Trophoblast cell (in vitro differentiated cells and primary cell): ENCODE data around the gene ARSG.
A peak's percentile ranks its signal among the peaks of the same experiment; 100 is the strongest.
"Not testable (repeated sequence)": the region's sequence is repeated elsewhere in the genome, so short reads cannot be mapped to it uniquely, and the experiment has no call there.

Experiments used
- DNase-seq, 2 donors: peaks; one replicate each; pipeline ENCODE4 v3.0.0-alpha.2; 2016
- H2AFZ ChIP-seq: 2 replicates; pipeline ENCODE4 v1.6.1; 2013; ENCODE audit warnings: low read length, moderate library complexity, mild to moderate bottlenecking; ENCODE audit not compliant: insufficient read depth, poor library complexity
- H2AK5ac ChIP-seq: 2 replicates; pipeline ENCODE4 v1.6.1; 2013; ENCODE audit warnings: mild to moderate bottlenecking, low read length
- H2BK120ac ChIP-seq: 2 replicates; pipeline ENCODE4 v1.6.1; 2013; ENCODE audit warnings: low read length, mild to moderate bottlenecking, moderate library complexity; ENCODE audit not compliant: insufficient read depth, poor library complexity
- H2BK12ac ChIP-seq: 2 replicates; pipeline ENCODE4 v1.6.1; 2013; ENCODE audit warnings: mild to moderate bottlenecking, low read length, moderate library complexity
- H2BK5ac ChIP-seq: 2 replicates; pipeline ENCODE4 v1.6.1; 2013; ENCODE audit warnings: low read length, low read depth, moderate library complexity, mild to moderate bottlenecking; ENCODE audit not compliant: poor library complexity
- H3K14ac ChIP-seq: 2 replicates; pipeline ENCODE4 v1.6.1; 2013; ENCODE audit warnings: mild to moderate bottlenecking, low read length
- H3K18ac ChIP-seq: 2 replicates; pipeline ENCODE4 v1.6.1; 2013; ENCODE audit warnings: mild to moderate bottlenecking, low read length
- H3K23ac ChIP-seq: 2 replicates; pipeline ENCODE4 v1.6.1; 2013; ENCODE audit warnings: low read length
- H3K27ac ChIP-seq: 2 replicates; pipeline ENCODE4 v1.5.1; 2013; ENCODE audit warnings: low read depth, mild to moderate bottlenecking, inconsistent platforms, low read length, moderate library complexity
- H3K27me3 ChIP-seq: 2 replicates; pipeline ENCODE4 v1.6.1; 2013; ENCODE audit warnings: inconsistent platforms, mild to moderate bottlenecking, low read length, moderate library complexity; ENCODE audit not compliant: insufficient read depth
- H3K36me3 ChIP-seq, 2 experiments: 1 replicate in 1 of 2; 2 replicates in 1 of 2; pipeline ENCODE4 v1.6.1; 2013; ENCODE audit warnings: low read length in 2 of 2, mild to moderate bottlenecking in 2 of 2, moderate library complexity in 1 of 2; ENCODE audit not compliant: insufficient read depth in 2 of 2, control insufficient read depth in 1 of 2
- H3K4ac ChIP-seq: 2 replicates; pipeline ENCODE4 v1.6.1; 2013; ENCODE audit warnings: low read depth, mild to moderate bottlenecking, low read length, moderate library complexity
- H3K4me1 ChIP-seq, 2 experiments: 1 replicate in 1 of 2; 2 replicates in 1 of 2; pipeline ENCODE4 v1.6.1; 2013; ENCODE audit warnings: low read length in 2 of 2, mild to moderate bottlenecking in 2 of 2, moderate library complexity in 1 of 2; ENCODE audit not compliant: insufficient read depth in 2 of 2, control insufficient read depth in 1 of 2
- H3K4me2 ChIP-seq: 2 replicates; pipeline ENCODE4 v1.6.1; 2013; ENCODE audit warnings: inconsistent platforms, mild to moderate bottlenecking, low read length, moderate library complexity
- H3K4me3 ChIP-seq: 2 replicates; pipeline ENCODE4 v1.5.1; 2013; ENCODE audit warnings: mild to moderate bottlenecking, low read depth, low read length, inconsistent platforms
- H3K79me1 ChIP-seq: one replicate; pipeline ENCODE4 v1.6.1; 2013; ENCODE audit warnings: low read length
- H3K79me2 ChIP-seq: 2 replicates; pipeline ENCODE4 v1.6.1; 2013; ENCODE audit warnings: low read length, mild to moderate bottlenecking; ENCODE audit not compliant: control insufficient read depth, insufficient read depth, poor library complexity
- H3K9ac ChIP-seq: 2 replicates; pipeline ENCODE4 v1.6.1; 2013; ENCODE audit warnings: mild to moderate bottlenecking, low read length
- H3K9me3 ChIP-seq: 2 replicates; pipeline ENCODE4 v1.6.1; 2013; ENCODE audit warnings: low read depth, mild to moderate bottlenecking, control low read depth, inconsistent platforms, low read length; ENCODE audit not compliant: insufficient read depth
- H4K12ac ChIP-seq: 2 replicates; pipeline ENCODE4 v1.6.1; 2013; ENCODE audit warnings: low read depth, mild to moderate bottlenecking, low read length, moderate library complexity
- H4K8ac ChIP-seq: 2 replicates; pipeline ENCODE4 v1.6.1; 2013; ENCODE audit warnings: low read depth, mild to moderate bottlenecking, low read length, moderate library complexity
- H4K91ac ChIP-seq: one replicate; pipeline ENCODE4 v1.6.1; 2013; ENCODE audit warnings: low read depth, mild to moderate bottlenecking, low read length, moderate library complexity
- WGBS: extraction: QIAGEN DNeasy Blood & Tissue Kit; methylation state at CpG from one replicate; pipeline ENCODE4 v1.1.7; 2013; ENCODE audit warnings: missing lambda C conversion rate; ENCODE audit not compliant: insufficient read length, insufficient coverage; ENCODE audit errors: extremely low coverage; 5-methylcytosine and 5-hydroxymethylcytosine counted together

Gene ARSG

DNA sequence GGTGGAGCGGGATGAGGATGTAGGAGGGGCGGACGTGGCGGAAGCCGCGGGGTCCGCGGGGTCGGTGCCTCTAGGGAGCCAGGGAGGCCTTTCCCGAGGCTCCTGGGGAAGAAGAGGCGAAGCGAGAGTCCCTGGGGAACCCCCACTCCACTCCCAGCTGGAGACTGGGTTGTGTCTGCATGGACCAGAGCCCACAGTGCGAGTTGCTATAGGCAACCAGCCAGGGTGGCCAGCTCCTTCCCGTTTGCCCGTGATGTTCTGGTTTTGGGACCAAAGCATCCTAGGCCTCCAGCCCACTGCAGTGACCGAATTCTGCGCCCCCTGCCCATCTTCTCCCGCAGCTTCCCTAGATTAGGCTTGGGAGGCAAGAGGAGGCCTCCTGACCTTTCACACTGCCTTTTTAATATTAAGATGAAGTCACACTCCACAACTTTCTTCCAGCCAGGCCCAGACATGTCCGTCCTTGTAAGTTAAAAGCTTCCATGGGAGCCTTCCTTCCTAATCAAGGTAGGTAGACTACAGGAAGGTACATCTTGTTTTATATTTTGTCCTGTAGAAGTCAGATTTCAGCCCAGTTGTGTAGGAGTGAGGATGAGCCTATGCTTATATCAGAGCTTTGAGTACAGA, 43.0 kb upstream of the ARSG start:
- H2AK5ac ChIP-seq, result peak overlapping the region; percentile 37
- no peak overlapping the region for H3K23ac ChIP-seq
- peaks cover 10% of the 10 kb centered on the region for H3K79me1 ChIP-seq
- H2BK5ac ChIP-seq, result peak overlapping the region; percentile 34
- H2AFZ ChIP-seq, result peak overlapping the region; percentile 53
- peak in 1 of 2 donors; percentile 56 for DNase-seq
- H3K79me2 ChIP-seq, result peaks cover 9% of the 10 kb centered on the region
- H3K9me3 ChIP-seq, result no peaks in the 10 kb centered on the region
- peak overlapping the region; percentile 29 for H3K27ac ChIP-seq
- H3K9ac ChIP-seq, result peak overlapping the region; percentile 87
- peak overlapping the region; percentile 3 for H2BK120ac ChIP-seq
- peak overlapping the region; percentile 18 for H3K4ac ChIP-seq
- no peak overlapping the region for H2BK12ac ChIP-seq
- peak overlapping the region; percentile 77 for H3K14ac ChIP-seq
- peak overlapping the region; percentile 67 for H4K12ac ChIP-seq
- peaks cover 4% of the 10 kb centered on the region in 2 experiments for H3K4me1 ChIP-seq
- H3K4me3 ChIP-seq, result peak overlapping the region; percentile 83
- H3K4me2 ChIP-seq, result peak overlapping the region; percentile 69
- no peaks in the 10 kb centered on the region for H3K27me3 ChIP-seq
- WGBS, result no CpG with 5 or more reads among the region's 19 CpGs
- H3K18ac ChIP-seq, result peak overlapping the region; percentile 12
- H4K91ac ChIP-seq, result peak overlapping the region; percentile 52
- H3K36me3 ChIP-seq, result peaks cover 2 to 3% of the 10 kb centered on the region in 2 experiments
- H4K8ac ChIP-seq, result peak overlapping the region; percentile 73

DNA sequence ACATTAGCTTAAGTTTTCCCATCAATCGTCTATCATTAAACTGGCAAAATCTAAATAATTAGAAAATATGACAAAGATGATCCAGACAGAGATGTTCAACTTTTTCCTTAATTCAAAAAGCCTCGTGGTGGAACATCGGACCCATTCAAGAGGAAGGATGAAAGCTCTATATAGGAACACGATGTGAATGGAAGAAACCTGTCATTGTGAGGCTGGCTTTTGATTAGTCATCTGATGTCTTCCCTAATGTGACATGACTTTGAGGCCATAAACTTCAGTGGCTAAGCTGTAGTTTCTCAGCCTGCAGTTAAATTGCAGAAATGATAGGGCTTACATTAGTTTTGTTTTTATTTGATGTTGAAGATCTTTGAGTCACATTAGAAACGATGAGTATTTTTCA, 42.4 kb upstream of the ARSG start:
- peaks cover 10% of the 10 kb centered on the region for H3K79me1 ChIP-seq
- no peak overlapping the region for H3K4ac ChIP-seq
- no peak overlapping the region for H2AK5ac ChIP-seq
- no peak overlapping the region for H3K14ac ChIP-seq
- no peak overlapping the region for H3K27ac ChIP-seq
- H3K4me2 ChIP-seq, result no peak overlapping the region
- WGBS, result no CpG with 5 or more reads among the region's 5 CpGs
- no peak overlapping the region for H3K4me3 ChIP-seq
- no peak overlapping the region for H2BK120ac ChIP-seq
- H4K8ac ChIP-seq, result no peak overlapping the region
- no peak overlapping the region for H4K91ac ChIP-seq
- no peaks in the 10 kb centered on the region for H3K9me3 ChIP-seq
- H2BK5ac ChIP-seq, result no peak overlapping the region
- no peak overlapping the region for H4K12ac ChIP-seq
- no peak overlapping the region for H2BK12ac ChIP-seq
- H2AFZ ChIP-seq, result no peak overlapping the region
- no peaks in the 10 kb centered on the region for H3K27me3 ChIP-seq
- peaks cover 9% of the 10 kb centered on the region for H3K79me2 ChIP-seq
- peaks cover 2 to 3% of the 10 kb centered on the region in 2 experiments for H3K36me3 ChIP-seq
- DNase-seq, result no peak
- no peak overlapping the region for H3K9ac ChIP-seq
- H3K23ac ChIP-seq, result no peak overlapping the region
- H3K4me1 ChIP-seq, result peaks cover 4% of the 10 kb centered on the region in 2 experiments
- H3K18ac ChIP-seq, result no peak overlapping the region

DNA sequence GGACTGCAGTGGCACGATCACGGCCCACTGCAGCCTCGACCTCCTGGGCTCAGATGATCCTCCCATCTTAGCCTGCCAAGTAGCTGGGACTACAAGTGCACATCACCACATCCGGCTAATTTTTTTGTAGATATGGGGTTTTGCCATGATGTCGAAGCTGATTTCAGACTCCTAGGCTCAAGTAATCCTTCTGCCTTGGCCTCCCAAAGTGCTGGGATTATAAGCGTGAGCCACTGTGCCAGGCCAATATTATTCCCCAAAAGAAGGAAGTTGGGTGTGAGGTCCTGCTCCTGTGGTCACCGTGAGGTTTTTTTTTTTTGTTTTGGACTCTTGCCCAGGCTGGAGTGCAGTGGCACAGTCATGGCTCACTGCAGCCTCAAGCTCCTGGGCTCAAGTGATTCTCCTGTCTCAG, 41.9 kb upstream of the ARSG start:
- H3K14ac ChIP-seq, result no peak overlapping the region
- no peak overlapping the region for H3K9ac ChIP-seq
- peaks cover 4% of the 10 kb centered on the region in 2 experiments for H3K4me1 ChIP-seq
- H3K27ac ChIP-seq, result no peak overlapping the region
- no peak overlapping the region for H3K4ac ChIP-seq
- H2BK12ac ChIP-seq, result no peak overlapping the region
- H4K91ac ChIP-seq, result no peak overlapping the region
- no peak overlapping the region for H2BK120ac ChIP-seq
- H3K9me3 ChIP-seq, result no peaks in the 10 kb centered on the region
- H3K4me2 ChIP-seq, result no peak overlapping the region
- no peak overlapping the region for H4K8ac ChIP-seq
- no peak overlapping the region for H2AFZ ChIP-seq
- no peak overlapping the region for H2AK5ac ChIP-seq
- no peak overlapping the region for H2BK5ac ChIP-seq
- no peak overlapping the region for H4K12ac ChIP-seq
- peaks cover 9% of the 10 kb centered on the region for H3K79me2 ChIP-seq
- H3K23ac ChIP-seq, result no peak overlapping the region
- peaks cover 10% of the 10 kb centered on the region for H3K79me1 ChIP-seq
- no peak overlapping the region for H3K18ac ChIP-seq
- no peak overlapping the region for H3K4me3 ChIP-seq
- H3K27me3 ChIP-seq, result no peaks in the 10 kb centered on the region
- no peak for DNase-seq
- no CpG with 5 or more reads among the region's 7 CpGs for WGBS
- peaks cover 2 to 3% of the 10 kb centered on the region in 2 experiments for H3K36me3 ChIP-seq

DNA sequence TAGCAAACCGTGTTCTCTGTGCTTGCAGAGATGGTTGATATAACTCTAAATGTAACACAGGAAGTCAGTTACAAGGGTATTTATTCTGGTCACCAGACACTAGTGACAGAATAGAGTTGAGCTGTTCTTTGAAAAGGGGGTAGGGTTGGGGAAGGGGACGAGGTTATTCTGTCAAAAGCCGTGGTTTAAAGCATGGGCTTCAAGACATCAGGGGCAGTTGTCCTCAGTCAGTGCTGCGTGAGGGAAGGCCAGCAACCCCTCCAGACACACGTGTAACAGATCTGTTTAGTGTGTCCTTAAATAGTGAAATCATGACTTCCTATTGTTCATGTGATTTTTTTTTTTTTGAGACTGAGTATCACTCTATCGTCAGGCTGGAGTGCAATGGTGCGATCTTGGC, 37.9 kb upstream of the ARSG start:
- not testable (repeated sequence) for H3K79me2 ChIP-seq, H2BK5ac ChIP-seq, H3K4me3 ChIP-seq, H3K4ac ChIP-seq, H3K14ac ChIP-seq, H2BK12ac ChIP-seq, H2AFZ ChIP-seq, H4K8ac ChIP-seq, H4K12ac ChIP-seq, H3K9ac ChIP-seq, H3K18ac ChIP-seq, H3K9me3 ChIP-seq, DNase-seq, H4K91ac ChIP-seq, H3K4me2 ChIP-seq, H3K79me1 ChIP-seq, H2AK5ac ChIP-seq, H3K27me3 ChIP-seq, H2BK120ac ChIP-seq, H3K27ac ChIP-seq, H3K23ac ChIP-seq, H3K4me1 ChIP-seq
- no CpG with 5 or more reads among the region's 7 CpGs for WGBS
- H3K36me3 ChIP-seq, result peaks cover 6 to 13% of the 10 kb centered on the region in 2 experiments
